Diencephalon (tissue), 1 donor: ENCODE results near the gene CATSPERD. TPM values are rescaled to one million over a fixed set of nuclear protein-coding genes. Genes with fewer than 3 reads are reported as not detected.

Experiments used
- total RNA-seq: library from RNA; depleted of rRNA; stranded (reverse); fragments of >200 nt; gene quantifications from one replicate; pipeline ENCODE4 v1.2.3, GENCODE V29; 2014

The CATSPERD gene
- 0.23 TPM for total RNA-seq

DNA sequence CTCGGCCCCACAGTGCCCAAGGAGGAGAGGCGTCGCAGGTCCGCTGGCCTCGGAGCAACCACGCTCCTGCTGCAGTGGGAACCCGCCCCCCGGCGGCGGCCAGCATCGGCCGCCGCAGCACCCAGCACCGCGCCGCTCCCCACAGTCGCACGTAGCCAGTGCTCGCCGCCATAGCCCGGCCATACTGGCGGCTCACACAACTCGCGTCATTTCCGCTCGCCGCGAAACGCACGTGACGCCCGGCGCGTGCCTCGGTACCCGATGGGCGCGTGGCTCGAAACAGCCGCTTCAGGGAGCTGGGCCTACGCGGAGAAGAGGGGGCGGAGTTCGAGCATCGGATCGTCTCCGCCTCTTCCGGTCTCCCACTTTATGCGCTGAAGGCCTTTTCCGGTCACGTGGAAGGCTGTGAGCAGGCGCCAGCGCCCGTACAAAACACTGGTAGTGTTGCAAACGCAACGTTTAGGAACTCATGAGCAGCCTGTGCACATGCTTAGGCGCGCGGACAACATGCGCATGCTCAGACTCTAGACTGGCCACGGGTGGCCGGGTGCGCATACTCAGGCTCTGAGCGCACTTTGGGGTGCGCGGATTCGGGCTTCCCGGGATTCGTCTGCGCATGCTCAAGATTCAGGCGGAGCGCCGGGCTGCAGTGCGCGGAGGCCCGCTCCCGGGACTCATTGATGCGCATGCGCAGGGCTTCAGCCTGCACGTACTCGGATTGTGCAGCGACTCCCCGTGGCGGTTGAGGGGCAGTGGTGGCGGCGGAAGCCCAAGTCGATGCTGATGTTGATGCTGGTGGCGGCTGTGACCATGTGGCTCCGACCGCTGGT, at the start of gene CATSPERD, which contains the start of gene LONP1:
CATSPERD (plus strand) TSS at position 677 of the 830 bp plus-strand sequence; CDS start at position 778, 101 bp downstream.
LONP1 (minus strand) TSS at position 186 of the 830 bp plus-strand sequence; CDS start at position 172, 14 bp downstream.

DNA sequence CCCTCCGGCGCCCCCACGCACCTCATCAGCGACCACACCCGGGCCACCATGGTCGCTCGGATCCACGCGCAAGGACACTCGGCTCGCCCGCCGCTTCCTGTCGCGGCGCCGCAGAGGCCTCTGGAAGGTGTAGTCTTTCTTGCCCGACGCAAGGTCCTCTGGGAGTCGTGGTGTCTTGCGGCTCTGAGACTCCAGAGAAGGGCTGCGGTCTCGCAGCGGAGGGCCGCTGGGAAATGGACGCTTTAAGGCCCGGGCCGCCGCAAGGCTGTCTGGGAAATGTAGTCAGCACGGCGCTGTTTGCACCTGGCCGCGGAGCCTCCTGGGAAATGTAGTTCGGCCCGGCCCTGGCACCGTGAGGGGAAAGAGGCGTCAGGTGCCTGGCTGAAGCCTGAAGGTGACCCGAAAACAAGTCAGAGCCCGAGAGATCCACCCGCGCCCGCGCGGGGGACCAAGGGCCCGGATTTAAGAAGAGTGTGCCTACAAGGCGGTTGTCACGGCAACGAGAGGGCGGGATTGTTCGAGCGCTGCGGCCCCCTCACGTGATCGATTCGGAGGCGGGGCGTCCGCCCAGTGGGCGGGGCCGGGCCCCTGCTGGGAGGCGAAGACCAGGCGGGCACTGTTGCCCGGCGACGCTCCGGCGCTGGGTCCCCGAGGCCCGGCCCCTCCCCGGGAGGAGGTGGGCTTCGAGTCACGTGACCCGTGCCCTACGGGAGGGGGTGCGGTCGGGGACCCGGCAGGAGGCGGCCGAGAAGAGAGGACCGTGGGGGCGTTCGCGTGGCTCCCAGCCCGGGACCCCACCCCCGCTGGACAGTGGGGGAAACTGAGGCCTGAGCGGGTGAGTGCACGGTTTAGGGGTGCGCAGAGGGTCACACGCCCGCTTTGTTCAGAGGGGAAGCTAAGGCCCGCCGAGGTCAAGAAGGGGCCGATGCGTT, 39.7 kb upstream of the CATSPERD start, which contains the start of the genes HSD11B1L and MICOS13:
HSD11B1L (plus strand) TSS at position 591 of the 932 bp plus-strand sequence. CDS start 3,806 bp downstream, outside the sequence.
MICOS13 (minus strand) TSS at position 80 of the 932 bp plus-strand sequence; CDS start at position 50, 30 bp downstream.

GRCh38 chr19:5690125-5690954, 30.1 kb upstream of the CATSPERD start, which contains the start of gene RPL36:
Gene RPL36, plus strand, starts transcription at chr19:5690295. Its CDS starts 213 bp downstream, at chr19:5690508.

DNA sequence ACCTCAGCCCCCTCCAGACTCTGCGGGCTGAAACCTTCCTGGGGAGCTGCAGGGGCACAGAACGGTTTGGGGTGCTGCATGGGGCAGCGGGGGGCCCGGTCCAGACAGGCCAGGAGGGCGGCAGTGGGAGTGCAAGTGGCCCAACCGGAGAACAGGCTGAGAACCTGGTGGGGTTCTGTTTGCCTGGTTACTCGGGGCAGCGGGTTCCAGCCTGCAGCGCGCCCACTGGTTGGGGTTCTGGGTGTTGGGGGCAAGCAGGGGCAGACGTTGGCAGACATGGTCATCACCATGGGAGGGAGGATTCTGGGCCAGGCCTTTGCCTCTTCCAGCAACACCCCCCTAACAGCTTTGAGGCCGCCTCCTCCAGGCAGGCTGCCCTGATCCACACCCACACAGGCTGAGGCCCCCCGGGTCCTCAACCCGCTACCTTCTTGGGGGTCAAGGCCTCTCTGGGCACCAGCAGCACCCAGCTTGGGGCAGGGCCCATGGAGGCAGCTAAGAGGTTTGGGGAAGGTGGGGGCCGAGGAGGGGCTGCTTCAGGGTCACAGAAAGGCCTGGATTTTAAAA, 64.2 kb downstream of the CATSPERD start, which contains the start of gene PRR22:
PRR22 (minus strand) TSS at position 166 of the 567 bp plus-strand sequence; CDS start at position 80, 86 bp downstream.

GRCh38 chr19:5790559-5791520, 70.4 kb downstream of the CATSPERD start, which contains the start of gene DUS3L:
Gene DUS3L, minus strand, starts transcription at chr19:5791163. Its CDS starts 22 bp downstream, at chr19:5791141.

DNA sequence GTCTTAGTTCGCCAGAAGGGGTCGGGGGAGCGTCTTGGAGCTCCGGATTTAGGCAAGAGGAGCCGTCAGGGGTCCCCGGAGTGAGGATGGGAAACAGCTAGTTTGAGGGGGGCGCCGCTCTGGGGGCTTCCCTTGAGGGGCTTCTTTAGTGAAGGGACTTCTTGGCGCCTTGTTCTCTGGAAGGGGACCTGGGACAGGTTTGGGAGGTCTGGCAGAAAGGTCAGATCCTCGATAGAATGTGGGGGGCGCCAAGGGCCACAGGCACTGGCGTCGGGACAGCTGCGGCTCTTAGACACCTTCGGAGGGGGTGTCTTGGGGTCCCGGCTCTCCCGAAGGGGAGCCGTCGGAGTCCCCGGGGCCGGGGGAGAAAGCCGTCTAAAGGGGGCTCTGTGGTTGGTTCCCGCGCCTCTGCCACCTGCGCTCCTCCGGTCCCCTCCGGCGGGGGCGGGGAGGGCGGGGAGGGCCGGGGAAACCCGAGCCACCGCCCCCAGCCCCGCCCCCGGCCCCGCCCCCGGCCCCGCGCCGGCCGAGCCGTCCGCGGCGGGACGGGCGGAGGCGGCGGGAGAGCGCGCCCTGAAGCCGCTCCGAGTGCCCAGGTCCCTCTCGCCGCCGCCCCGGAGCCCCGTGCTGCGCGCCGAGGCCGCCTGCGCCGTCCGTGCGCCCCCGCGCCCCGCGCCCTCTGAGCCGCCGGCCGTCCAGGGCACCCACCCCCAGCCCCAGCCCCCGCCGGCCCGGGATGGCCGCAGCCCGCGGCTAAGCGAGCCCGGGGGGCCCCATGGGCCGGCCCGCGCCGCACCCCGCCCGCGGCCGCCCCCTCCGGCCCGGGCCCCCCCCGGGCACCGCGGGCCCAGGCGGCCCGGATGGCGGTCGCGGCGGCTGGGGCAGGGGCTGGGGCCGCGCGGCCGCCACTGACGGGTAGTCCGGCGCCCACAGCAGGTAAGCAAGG, 84.4 kb downstream of the CATSPERD start, which contains the start of gene NRTN:
NRTN (plus strand) TSS at position 552 of the 946 bp plus-strand sequence. CDS start 19,099 bp downstream, outside the sequence.

Other genes starting within 250 kb of the CATSPERD start
- gene TINCR, start 152.7 kb upstream of the CATSPERD start, total RNA-seq: 13.4 TPM
- 57.2 TPM for gene SAFB2, start 97.9 kb upstream of the CATSPERD start, total RNA-seq
- 92.0 TPM for gene SAFB, start 97.6 kb upstream of the CATSPERD start, total RNA-seq
- gene MICOS13, start 40.1 kb upstream of the CATSPERD start, total RNA-seq: 27.2 TPM
- 39.9 TPM for gene HSD11B1L, start 39.6 kb upstream of the CATSPERD start, total RNA-seq
- gene RPL36, start 30.3 kb upstream of the CATSPERD start, total RNA-seq: 281 TPM
- 50.5 TPM for gene LONP1, start 491 bp upstream of the CATSPERD start, total RNA-seq
- gene PRR22, start 64.1 kb downstream of the CATSPERD start, total RNA-seq: 0.69 TPM
- gene DUS3L, start 70.5 kb downstream of the CATSPERD start, total RNA-seq: 10.6 TPM
- not detected for gene NRTN, start 84.4 kb downstream of the CATSPERD start, total RNA-seq
- gene FUT6, start 119.1 kb downstream of the CATSPERD start, total RNA-seq: not detected
- not detected for gene FUT3, start 130.8 kb downstream of the CATSPERD start, total RNA-seq
- not detected for gene FUT5, start 149.9 kb downstream of the CATSPERD start, total RNA-seq
- 131 TPM for gene NDUFA11, start 183.2 kb downstream of the CATSPERD start, total RNA-seq
- gene VMAC, start 184.2 kb downstream of the CATSPERD start, total RNA-seq: 3.7 TPM
- gene CAPS, start 193.6 kb downstream of the CATSPERD start, total RNA-seq: 35.8 TPM